DOHH2 (cell line): ENCODE results near the gene LANCL3.

Experiments used
- EZH2phosphoT487 ChIP-seq: fragments of 200-600 bp; sonication (generic); IDR thresholded peaks from 2 replicates; pipeline ENCODE4 v1.6.1; 2017; ENCODE audit warnings: borderline replicate concordance, mild to moderate bottlenecking, antibody characterized with exemption, low read length, moderate library complexity, mixed read lengths
- TF ChIP-seq, protein P1 (sequence below): fragments of 200-600 bp; sonication (generic); IDR thresholded peaks from one replicate; pipeline ENCODE4 v1.5.1; 2014; ENCODE audit warnings: antibody characterized with exemption, mild to moderate bottlenecking, low read depth, low read length; ENCODE audit not compliant: poor library complexity, severe bottlenecking

DNA sequence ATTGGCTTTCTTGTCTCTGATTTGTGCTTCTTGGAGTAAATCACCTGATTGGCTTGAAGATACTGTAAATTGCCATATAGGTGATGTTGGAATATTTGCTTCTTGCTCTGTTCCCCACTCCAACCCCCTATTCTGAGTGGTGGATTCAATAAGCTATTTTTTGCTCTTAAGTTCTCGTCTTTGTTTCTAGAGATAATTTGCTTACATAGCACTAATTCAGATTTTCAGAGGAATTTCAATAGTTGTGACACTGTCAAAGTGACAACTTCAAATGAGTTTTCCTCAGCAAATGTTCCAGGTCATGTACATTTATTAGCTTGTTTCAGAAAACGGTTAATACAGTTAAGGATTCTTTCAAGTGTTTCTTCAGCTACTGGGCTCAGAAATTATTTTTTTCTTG lies 18.6 kb downstream of the LANCL3 start:
- TF ChIP-seq, protein P1, sequence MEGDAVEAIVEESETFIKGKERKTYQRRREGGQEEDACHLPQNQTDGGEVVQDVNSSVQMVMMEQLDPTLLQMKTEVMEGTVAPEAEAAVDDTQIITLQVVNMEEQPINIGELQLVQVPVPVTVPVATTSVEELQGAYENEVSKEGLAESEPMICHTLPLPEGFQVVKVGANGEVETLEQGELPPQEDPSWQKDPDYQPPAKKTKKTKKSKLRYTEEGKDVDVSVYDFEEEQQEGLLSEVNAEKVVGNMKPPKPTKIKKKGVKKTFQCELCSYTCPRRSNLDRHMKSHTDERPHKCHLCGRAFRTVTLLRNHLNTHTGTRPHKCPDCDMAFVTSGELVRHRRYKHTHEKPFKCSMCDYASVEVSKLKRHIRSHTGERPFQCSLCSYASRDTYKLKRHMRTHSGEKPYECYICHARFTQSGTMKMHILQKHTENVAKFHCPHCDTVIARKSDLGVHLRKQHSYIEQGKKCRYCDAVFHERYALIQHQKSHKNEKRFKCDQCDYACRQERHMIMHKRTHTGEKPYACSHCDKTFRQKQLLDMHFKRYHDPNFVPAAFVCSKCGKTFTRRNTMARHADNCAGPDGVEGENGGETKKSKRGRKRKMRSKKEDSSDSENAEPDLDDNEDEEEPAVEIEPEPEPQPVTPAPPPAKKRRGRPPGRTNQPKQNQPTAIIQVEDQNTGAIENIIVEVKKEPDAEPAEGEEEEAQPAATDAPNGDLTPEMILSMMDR: no peak
- no peak for TF ChIP-seq EZH2phosphoT487
